Keratinocyte (primary cell): ENCODE measurements around the gene KRT9. TPM values are rescaled to one million over a fixed set of nuclear protein-coding genes. Genes with fewer than 3 reads are reported as not detected.
A peak's percentile ranks its signal among the peaks of the same experiment; 100 is the strongest.

Experiments
- DNase-seq: peaks from one replicate; pipeline ENCODE4 v3.0.0-alpha.2; 2011; ENCODE audit warnings: low read depth, missing footprints, low spot score
- FAIRE-seq: peaks from 2 replicates; lab custom pipeline; 2011; peaks lifted over from hg19 to GRCh38; lab: Jason Lieb, UNC
- H2AFZ ChIP-seq: 2 replicates; pipeline ENCODE4 v1.6.0; 2012; ENCODE audit warnings: low read length, control low read depth, inconsistent platforms; ENCODE audit not compliant: control insufficient read depth
- H3K27ac ChIP-seq: 2 replicates; pipeline ENCODE4 v1.5.1; 2011; ENCODE audit warnings: low read length; ENCODE audit not compliant: control insufficient read depth, insufficient read depth
- H3K27me3 ChIP-seq: 3 replicates; pipeline ENCODE4 v1.6.0; 2011; ENCODE audit warnings: low read length; ENCODE audit not compliant: control insufficient read depth, insufficient read depth; ENCODE audit errors: extremely low read depth
- H3K36me3 ChIP-seq, 2 experiments: 2 replicates in 1 of 2; 3 replicates in 1 of 2; pipeline ENCODE4 v1.5.1; 2011; ENCODE audit warnings: low read length in 2 of 2, mild to moderate bottlenecking in 1 of 2; ENCODE audit not compliant: control insufficient read depth in 2 of 2, insufficient read depth in 2 of 2; ENCODE audit errors: extremely low read depth in 1 of 2
- H3K4me1 ChIP-seq: 3 replicates; pipeline ENCODE4 v1.5.1; 2011; ENCODE audit warnings: low read length; ENCODE audit not compliant: control insufficient read depth, insufficient read depth; ENCODE audit errors: extremely low read depth
- H3K4me2 ChIP-seq: 3 replicates; pipeline ENCODE4 v1.6.0; 2011; ENCODE audit warnings: low read depth, low read length; ENCODE audit not compliant: control insufficient read depth, insufficient read depth; ENCODE audit errors: extremely low read depth
- H3K4me3 ChIP-seq, 3 experiments: fragments of 200-600 bp in 1 of 3; sonication (generic) in 1 of 3; 2 replicates in 2 of 3; 3 replicates in 1 of 3; pipeline ENCODE4 v1.5.1; 2011 to 2016; ENCODE audit warnings: low read length in 3 of 3, mild to moderate bottlenecking in 3 of 3, control low read depth in 2 of 3, inconsistent platforms in 1 of 3, low read depth in 1 of 3, mixed read lengths in 1 of 3, mixed run types in 1 of 3, moderate library complexity in 1 of 3; ENCODE audit not compliant: control insufficient read depth in 2 of 3, insufficient read depth in 2 of 3; ENCODE audit errors: extremely low read depth in 1 of 3
- H3K79me2 ChIP-seq: 2 replicates; pipeline ENCODE4 v1.6.0; 2012; ENCODE audit warnings: low read length; ENCODE audit not compliant: control insufficient read depth, insufficient read depth
- H3K9ac ChIP-seq: 3 replicates; pipeline ENCODE4 v1.6.0; 2011; ENCODE audit warnings: low read length; ENCODE audit not compliant: control insufficient read depth, insufficient read depth; ENCODE audit errors: extremely low read depth
- H3K9me1 ChIP-seq: 3 replicates; pipeline ENCODE4 v1.6.0; 2011; ENCODE audit warnings: low read length; ENCODE audit not compliant: control insufficient read depth, insufficient read depth; ENCODE audit errors: extremely low read depth
- H3K9me3 ChIP-seq: 2 replicates; pipeline ENCODE4 v1.5.1; 2012; ENCODE audit warnings: low read depth, low read length; ENCODE audit not compliant: control insufficient read depth
- H4K20me1 ChIP-seq: 3 replicates; pipeline ENCODE4 v1.6.0; 2011; ENCODE audit warnings: low read length; ENCODE audit not compliant: control insufficient read depth, insufficient read depth; ENCODE audit errors: extremely low read depth
- CTCF ChIP-seq, 3 experiments: IDR thresholded peaks in 1 of 3; conservative IDR thresholded peaks in 1 of 3; optimal IDR thresholded peaks in 1 of 3; 2 replicates in 2 of 3; 3 replicates in 1 of 3; pipeline versions ENCODE3 to v1.5.1; 2011; ENCODE audit warnings: low read length in 3 of 3, mild to moderate bottlenecking in 3 of 3, moderate library complexity in 2 of 3, control low read depth in 1 of 3, inconsistent platforms in 1 of 3; ENCODE audit not compliant: insufficient read depth in 2 of 3; ENCODE audit errors: extremely low read depth in 1 of 3
- EZH2 ChIP-seq: IDR thresholded peaks from one replicate; pipeline ENCODE4 v1.6.1; 2012; ENCODE audit warnings: inconsistent platforms, mild to moderate bottlenecking, low read length, moderate library complexity
- dilution Hi-C: fragments of 300-500 bp; cut with MboI; formaldehyde crosslinking; loops from one replicate; pipeline ENCODE4 v1.7.0; 2020; ENCODE audit warnings: low sequenced_read_pairs; ENCODE audit not compliant: extremely low pct_ligation_motif_present
- polyA plus RNA-seq, 5 experiments: library from polyadenylated mRNA; depleted of rRNA in 3 of 5; stranded (reverse) in 3 of 5; stranded (forward) in 1 of 5; unstranded in 1 of 5; fragments of >200 nt; gene quantifications; 1 replicate in 1 of 5; 2 replicates in 3 of 5; 3 replicates in 1 of 5; pipeline versions ENCODE4 v1.2.1 to v1.2.3, GENCODE V29; 2011 to 2012; ENCODE audit warnings: missing spikeins in 2 of 5, low read depth in 1 of 5, low replicate concordance in 1 of 5

KRT9 gene
- polyA plus RNA-seq, 1 donor (not counting 4 experiments of a cell fraction or from before 2014, with no cell fraction given), result 1.6 TPM

- H4K20me1 ChIP-seq, result no peaks in the 10 kb centered on the region
- no peaks in the 10 kb centered on the region for H3K79me2 ChIP-seq
- TF ChIP-seq EZH2, result no peak
- TF ChIP-seq CTCF (optimal IDR thresholded peaks at IDR 0.05 in 1 of 3, IDR thresholded peaks at IDR 0.05 in 1 of 3, conservative IDR thresholded peaks at IDR 0.05 in 1 of 3; ENCODE audit: extremely low read depth in 1 of 3, insufficient read depth in 2 of 3, low read length in 3 of 3), result no peak
- no peak overlapping the region for H2AFZ ChIP-seq
- dilution Hi-C loops, result no loop called here
- no peak for DNase-seq
- H3K9ac ChIP-seq, result no peak overlapping the region
- H3K27me3 ChIP-seq, result no peaks in the 10 kb centered on the region
- H3K27ac ChIP-seq, result no peak overlapping the region
- no peaks in the 10 kb centered on the region for H3K9me1 ChIP-seq
- no peaks in the 10 kb centered on the region for H3K9me3 ChIP-seq
- H3K4me2 ChIP-seq, result no peak overlapping the region
- no peak overlapping the region for H3K4me3 ChIP-seq
- no peaks in the 10 kb centered on the region for H3K36me3 ChIP-seq
- FAIRE-seq, result no peak
- H3K4me1 ChIP-seq, result peaks cover 32% of the 10 kb centered on the region
Observed at GRCh38 chr17:41594363-41594915, 22.6 kb upstream of the KRT9 start.

- no peak for TF ChIP-seq CTCF (optimal IDR thresholded peaks at IDR 0.05 in 1 of 3, IDR thresholded peaks at IDR 0.05 in 1 of 3, conservative IDR thresholded peaks at IDR 0.05 in 1 of 3; ENCODE audit: extremely low read depth in 1 of 3, insufficient read depth in 2 of 3, low read length in 3 of 3)
- no peak for TF ChIP-seq EZH2
- Histone ChIP-seq H3K27me3 (no peaks in the 10 kb centered on the region), H3K4me3 (no peak overlapping the region), H3K79me2 (no peaks in the 10 kb centered on the region), H3K4me1 (peaks cover 39% of the 10 kb centered on the region), H3K9me1 (no peaks in the 10 kb centered on the region), H3K36me3 (no peaks in the 10 kb centered on the region), H4K20me1 (no peaks in the 10 kb centered on the region), H3K9me3 (no peaks in the 10 kb centered on the region), H3K4me2 (no peak overlapping the region), H3K9ac (no peak overlapping the region), H2AFZ (no peak overlapping the region), H3K27ac (no peak overlapping the region)
- dilution Hi-C loops, result no loop called here
- DNase-seq (no peak), FAIRE-seq (peak; percentile 5)
Observed at GRCh38 chr17:41593306-41593981, 21.6 kb upstream of the KRT9 start.
